Tongue (tissue), 2 donors: Measurements from ENCODE around the gene C1orf87. TPM values are rescaled to one million over a fixed set of nuclear protein-coding genes. Genes with fewer than 3 reads are reported as not detected.

Source experiments
- DNase-seq: peaks from one replicate; pipeline ENCODE4 v3.0.0-alpha.2; 2015
- total RNA-seq: library from RNA; depleted of rRNA; stranded (reverse); fragments of >200 nt; gene quantifications from one replicate; pipeline ENCODE4 v1.2.3, GENCODE V29; 2014

C1orf87 gene
- total RNA-seq, 1 donor from 2014 or later, result 0.51 TPM

- peak; percentile 14 for DNase-seq
These were observed 14.1 kb downstream of the C1orf87 start for GRCh38 chr1:60059468-60059867.

GRCh38 chr1:60055336-60055735, 18.2 kb downstream of the C1orf87 start:
- no peak for DNase-seq

- no peak for DNase-seq
These were observed 19.2 kb downstream of the C1orf87 start for GRCh38 chr1:60054374-60054773.

GRCh38 chr1:60052601-60053000, 21.0 kb downstream of the C1orf87 start:
- DNase-seq, result no peak

- no peak for DNase-seq
These were observed 22.4 kb downstream of the C1orf87 start for GRCh38 chr1:60051191-60051590.

GRCh38 chr1:60049188-60049587, 24.4 kb downstream of the C1orf87 start:
- no peak for DNase-seq

- DNase-seq, result no peak
These were observed 28.7 kb downstream of the C1orf87 start for GRCh38 chr1:60044881-60045280.

- DNase-seq, result no peak
These were observed 31.8 kb downstream of the C1orf87 start for GRCh38 chr1:60041783-60042182.

GRCh38 chr1:60037669-60038068, 35.9 kb downstream of the C1orf87 start:
- DNase-seq, result no peak

GRCh38 chr1:60036856-60037460, 36.6 kb downstream of the C1orf87 start:
- DNase-seq, result no peak

- no peak for DNase-seq
These were observed 37.6 kb downstream of the C1orf87 start for GRCh38 chr1:60035921-60036320.

- no peak for DNase-seq
These were observed 38.6 kb downstream of the C1orf87 start for GRCh38 chr1:60034999-60035398.

- DNase-seq, result no peak
These were observed 40.5 kb downstream of the C1orf87 start for GRCh38 chr1:60033066-60033465.

GRCh38 chr1:60031146-60031545, 42.4 kb downstream of the C1orf87 start:
- peak; percentile 19 for DNase-seq

GRCh38 chr1:60025552-60025951, 48.0 kb downstream of the C1orf87 start:
- DNase-seq, result no peak

- DNase-seq, result no peak
These were observed 55.9 kb downstream of the C1orf87 start for GRCh38 chr1:60017508-60018205.

- no peak for DNase-seq
These were observed 62.9 kb downstream of the C1orf87 start for GRCh38 chr1:60010690-60011089.

- DNase-seq, result no peak
These were observed 65.1 kb downstream of the C1orf87 start for GRCh38 chr1:60008500-60008899.

GRCh38 chr1:60000625-60001024, 72.9 kb downstream of the C1orf87 start:
- DNase-seq, result no peak

- DNase-seq, result no peak
These were observed 73.8 kb downstream of the C1orf87 start for GRCh38 chr1:59999746-60000145.

- DNase-seq, result peak; percentile 38
These were observed 74.6 kb downstream of the C1orf87 start for GRCh38 chr1:59999006-59999405.

GRCh38 chr1:59997479-59998115, 76.0 kb downstream of the C1orf87 start:
- peak; percentile 43 for DNase-seq

GRCh38 chr1:59994302-59995198, 79.0 kb downstream of the C1orf87 start:
- peak; percentile 84 for DNase-seq
